GDM1 (cell line): ENCODE measurements around the gene PXN.

ENCODE experiments used
- DNase-seq: peaks from one replicate; lab custom pipeline; 2025; lab: John Stamatoyannopoulos, UW

The PXN gene

GRCh38 chr12:120265473-120266179 is at the start of gene PXN:
Gene PXN, minus strand, starts transcription at chr12:120265730. Its CDS starts 101 bp downstream, at chr12:120265629.
- peak; percentile 70 for DNase-seq

GRCh38 chr12:120314220-120314619 is 48.7 kb upstream of the PXN start:
- no peak for DNase-seq

- DNase-seq, result peak; percentile 81
Measured at GRCh38 chr12:120301962-120302815, 36.7 kb upstream of the PXN start, which contains the start of gene SIRT4. Gene SIRT4, plus strand, starts transcription at chr12:120302321. Its CDS starts 1,241 bp downstream, at chr12:120303562.

GRCh38 chr12:120292661-120293531 is 27.4 kb upstream of the PXN start, which contains the start of gene RNU4-1:
Gene RNU4-1, minus strand, starts transcription at chr12:120293237.
- DNase-seq, result peak; percentile 85

GRCh38 chr12:120292411-120292660 is 26.8 kb upstream of the PXN start:
- DNase-seq, result no peak

- no peak for DNase-seq
Measured at GRCh38 chr12:120290609-120291305, 25.2 kb upstream of the PXN start.

GRCh38 chr12:120287491-120287890 is 22.0 kb upstream of the PXN start:
- DNase-seq, result no peak

GRCh38 chr12:120286768-120287490 is 21.4 kb upstream of the PXN start:
- no peak for DNase-seq

- DNase-seq, result no peak
Measured at GRCh38 chr12:120284381-120284780, 18.9 kb upstream of the PXN start.

- no peak for DNase-seq
Measured at GRCh38 chr12:120283318-120283717, 17.8 kb upstream of the PXN start.

- DNase-seq, result no peak
Measured at GRCh38 chr12:120278137-120279069, 12.9 kb upstream of the PXN start.

GRCh38 chr12:120276734-120277133 is 11.2 kb upstream of the PXN start:
- DNase-seq, result no peak

GRCh38 chr12:120267736-120268135 is 2.2 kb upstream of the PXN start:
- no peak for DNase-seq

- no peak for DNase-seq
Measured at GRCh38 chr12:120266180-120266870, 795 bp upstream of the PXN start.

GRCh38 chr12:120264904-120265472 is 542 bp downstream of the PXN start:
- no peak for DNase-seq

GRCh38 chr12:120264086-120264903 is 1.2 kb downstream of the PXN start:
- no peak for DNase-seq

- DNase-seq, result no peak
Measured at GRCh38 chr12:120263748-120264085, 1.8 kb downstream of the PXN start.
